Muscle of leg (tissue), 11 donors: Measurements from ENCODE around the gene CUEDC1. TPM values are rescaled to one million over a fixed set of nuclear protein-coding genes. Genes with fewer than 3 reads are reported as not detected.

ENCODE experiments used
- DNase-seq: peaks from one replicate; pipeline ENCODE4 v3.0.0; 2013
- H3K27ac ChIP-seq: one replicate; pipeline ENCODE4 v1.5.1; 2013; ENCODE audit warnings: mild to moderate bottlenecking, low read length, control low read depth
- H3K27me3 ChIP-seq: one replicate; pipeline ENCODE4 v1.6.1; 2013; ENCODE audit warnings: low read length; ENCODE audit not compliant: control insufficient read depth, insufficient read depth
- H3K36me3 ChIP-seq: one replicate; pipeline ENCODE4 v1.6.1; 2013; ENCODE audit warnings: low read length; ENCODE audit not compliant: control insufficient read depth, insufficient read depth
- H3K4me1 ChIP-seq: one replicate; pipeline ENCODE4 v1.6.1; 2013; ENCODE audit warnings: low read length; ENCODE audit not compliant: control insufficient read depth, insufficient read depth
- H3K4me3 ChIP-seq: one replicate; pipeline ENCODE4 v1.5.1; 2013; ENCODE audit warnings: low read length, control low read depth
- H3K9me3 ChIP-seq: replicated peaks from 2 replicates; pipeline ENCODE4 v1.6.1; 2013; ENCODE audit warnings: low read depth, low read length; ENCODE audit not compliant: control insufficient read depth
- WGBS: methylation state at CpG from one replicate; pipeline ENCODE4 v1.1.5; 2013; ENCODE audit warnings: missing lambda C conversion rate; ENCODE audit not compliant: insufficient coverage; 5-methylcytosine and 5-hydroxymethylcytosine counted together
- polyA plus RNA-seq, 8 donors: library from polyadenylated mRNA; unstranded; fragments of 120-200 nt; gene quantifications; one replicate each; pipeline versions ENCODE4 v1.2.1 to v1.2.3, GENCODE V29; 2013; ENCODE audit warnings: inconsistent platforms in 1 of 8, low replicate concordance in 1 of 8; ENCODE audit not compliant: insufficient read length in 8 of 8, insufficient read depth in 1 of 8
- total RNA-seq: library from RNA; stranded (reverse); fragments of 120-200 nt; gene quantifications from one replicate; pipeline ENCODE4 v1.2.4, GENCODE V29; 2013

Gene CUEDC1
- total and polyA plus RNA-seq, 9 donors = 13.2 to 59.3 (median 51.8) TPM

- H3K36me3 ChIP-seq = peaks cover 74% of the 10 kb centered on the region
- no peaks in the 10 kb centered on the region for H3K27me3 ChIP-seq
- peaks cover 62% of the 10 kb centered on the region for H3K4me1 ChIP-seq
- H3K27ac ChIP-seq = peak overlapping the region; percentile 84
- WGBS = 2% methylated on average over 10 of the region's 23 CpGs
- no peaks in the 10 kb centered on the region for H3K9me3 ChIP-seq
- no peak overlapping the region for H3K4me3 ChIP-seq
- DNase-seq = peak; percentile 92
These were observed 87.0 kb downstream of the CUEDC1 start for GRCh38 chr17:57868007-57868909.

GRCh38 chr17:57867126-57867525 is 88.1 kb downstream of the CUEDC1 start:
- peak; percentile 16 for DNase-seq
- Histone ChIP-seq H3K4me3 (no peak overlapping the region), H3K27ac (peak overlapping the region; percentile 84), H3K9me3 (no peaks in the 10 kb centered on the region), H3K4me1 (peaks cover 63% of the 10 kb centered on the region), H3K27me3 (no peaks in the 10 kb centered on the region), H3K36me3 (peaks cover 67% of the 10 kb centered on the region)
- 99% methylated on average over 9 of the region's 10 CpGs for WGBS

GRCh38 chr17:57866723-57867122 is 88.5 kb downstream of the CUEDC1 start:
- Histone ChIP-seq H3K27me3 (no peaks in the 10 kb centered on the region), H3K4me1 (peaks cover 64% of the 10 kb centered on the region), H3K27ac (no peak overlapping the region), H3K4me3 (no peak overlapping the region), H3K9me3 (no peaks in the 10 kb centered on the region), H3K36me3 (peaks cover 63% of the 10 kb centered on the region)
- no peak for DNase-seq
- 80% methylated on average over 1 of the region's 5 CpGs for WGBS

- 97% methylated on average over 8 of the region's 10 CpGs for WGBS
- H3K27me3 ChIP-seq = no peaks in the 10 kb centered on the region
- H3K36me3 ChIP-seq = peaks cover 60% of the 10 kb centered on the region
- H3K27ac ChIP-seq = no peak overlapping the region
- DNase-seq = no peak
- peaks cover 67% of the 10 kb centered on the region for H3K4me1 ChIP-seq
- H3K9me3 ChIP-seq = no peaks in the 10 kb centered on the region
- no peak overlapping the region for H3K4me3 ChIP-seq
These were observed 88.9 kb downstream of the CUEDC1 start for GRCh38 chr17:57866319-57866718.

GRCh38 chr17:57864273-57864672 is 90.9 kb downstream of the CUEDC1 start:
- DNase-seq = no peak
- whole genome bisulfite sequencing = 63% methylated on average over 8 of the region's 8 CpGs
- Histone ChIP-seq H3K9me3 (no peaks in the 10 kb centered on the region), H3K4me3 (no peak overlapping the region), H3K4me1 (peaks cover 59% of the 10 kb centered on the region), H3K27me3 (peaks cover 2% of the 10 kb centered on the region), H3K36me3 (peaks cover 45% of the 10 kb centered on the region), H3K27ac (no peak overlapping the region)

GRCh38 chr17:57862694-57863667 is 92.2 kb downstream of the CUEDC1 start:
- DNase-seq = peak; percentile 80
- H3K27me3 ChIP-seq = peaks cover 2% of the 10 kb centered on the region
- H3K4me1 ChIP-seq = peaks cover 50% of the 10 kb centered on the region
- H3K4me3 ChIP-seq = no peak overlapping the region
- 32% methylated on average over 10 of the region's 16 CpGs for WGBS
- peak overlapping the region; percentile 79 for H3K27ac ChIP-seq
- peaks cover 43% of the 10 kb centered on the region for H3K36me3 ChIP-seq
- no peaks in the 10 kb centered on the region for H3K9me3 ChIP-seq

- Histone ChIP-seq H3K27ac (peak overlapping the region; percentile 79), H3K36me3 (peaks cover 35% of the 10 kb centered on the region), H3K9me3 (no peaks in the 10 kb centered on the region), H3K4me3 (peak overlapping the region; percentile 46), H3K27me3 (peaks cover 2% of the 10 kb centered on the region), H3K4me1 (peaks cover 44% of the 10 kb centered on the region)
- peak; percentile 74 for DNase-seq
- WGBS = 5% methylated on average over 57 of the region's 58 CpGs
These were observed 93.2 kb downstream of the CUEDC1 start for GRCh38 chr17:57861790-57862693.

- 8% methylated on average over 22 of the region's 34 CpGs for WGBS
- H3K4me3 ChIP-seq = peak overlapping the region; percentile 46
- no peaks in the 10 kb centered on the region for H3K9me3 ChIP-seq
- H3K27me3 ChIP-seq = peaks cover 2% of the 10 kb centered on the region
- H3K27ac ChIP-seq = peak overlapping the region; percentile 23
- H3K36me3 ChIP-seq = peaks cover 28% of the 10 kb centered on the region
- DNase-seq = peak; percentile 75
- H3K4me1 ChIP-seq = peaks cover 44% of the 10 kb centered on the region
These were observed 94.0 kb downstream of the CUEDC1 start for GRCh38 chr17:57861000-57861789.
